Inflammatory macrophage treated with lipopolysaccharide for 1 hour (primary cell): Measurements from ENCODE around the gene SNX32.
"Not testable (repeated sequence)": the region's sequence is repeated elsewhere in the genome, so short reads cannot be mapped to it uniquely, and the experiment has no call there.

ENCODE experiments used
- DNase-seq, 2 donors: peaks; one replicate each; pipeline ENCODE4 v3.0.0-alpha.2; 2020 to 2022

Gene SNX32

GRCh38 chr11:65887723-65888162 is 54.0 kb downstream of the SNX32 start:
- DNase-seq: no peak

DNA sequence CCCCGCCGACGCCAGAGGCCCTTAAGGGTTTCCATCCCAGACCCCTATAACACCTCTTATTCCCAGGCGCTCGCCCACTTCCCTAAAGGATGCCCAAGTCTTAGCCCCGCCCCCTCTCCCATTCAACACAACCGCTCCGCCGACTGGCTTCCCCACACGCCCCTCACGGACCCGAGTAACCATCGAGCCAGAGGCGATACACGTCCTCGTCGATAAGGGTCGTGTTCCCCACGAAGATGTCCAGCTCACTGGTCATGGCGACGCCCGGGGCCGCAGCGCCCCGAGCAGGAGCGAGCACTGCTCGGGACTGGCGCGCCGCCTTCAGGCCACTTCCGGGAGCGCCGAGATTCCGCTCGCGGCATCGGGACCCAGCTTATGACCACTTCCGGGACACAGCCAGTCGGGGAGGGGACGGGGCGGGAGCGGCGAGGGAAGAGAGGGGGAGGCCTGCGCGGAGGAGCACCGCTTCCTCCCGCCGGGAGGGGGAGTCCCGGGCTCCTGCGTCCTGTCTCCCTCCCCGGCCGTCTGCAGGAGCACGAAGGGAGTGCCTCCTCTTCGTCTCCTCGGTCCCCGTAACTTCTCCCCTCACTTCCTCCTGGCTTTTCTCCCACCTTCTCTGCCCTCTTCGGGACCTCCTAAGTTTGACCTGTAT is 54.5 kb downstream of the SNX32 start, which contains the start of gene FIBP:
TSS of gene FIBP (minus strand) at position 309 of the 652 bp plus-strand sequence. CDS start at position 256, 53 bp downstream.
- peak; percentile 94 to 97 for DNase-seq

DNA sequence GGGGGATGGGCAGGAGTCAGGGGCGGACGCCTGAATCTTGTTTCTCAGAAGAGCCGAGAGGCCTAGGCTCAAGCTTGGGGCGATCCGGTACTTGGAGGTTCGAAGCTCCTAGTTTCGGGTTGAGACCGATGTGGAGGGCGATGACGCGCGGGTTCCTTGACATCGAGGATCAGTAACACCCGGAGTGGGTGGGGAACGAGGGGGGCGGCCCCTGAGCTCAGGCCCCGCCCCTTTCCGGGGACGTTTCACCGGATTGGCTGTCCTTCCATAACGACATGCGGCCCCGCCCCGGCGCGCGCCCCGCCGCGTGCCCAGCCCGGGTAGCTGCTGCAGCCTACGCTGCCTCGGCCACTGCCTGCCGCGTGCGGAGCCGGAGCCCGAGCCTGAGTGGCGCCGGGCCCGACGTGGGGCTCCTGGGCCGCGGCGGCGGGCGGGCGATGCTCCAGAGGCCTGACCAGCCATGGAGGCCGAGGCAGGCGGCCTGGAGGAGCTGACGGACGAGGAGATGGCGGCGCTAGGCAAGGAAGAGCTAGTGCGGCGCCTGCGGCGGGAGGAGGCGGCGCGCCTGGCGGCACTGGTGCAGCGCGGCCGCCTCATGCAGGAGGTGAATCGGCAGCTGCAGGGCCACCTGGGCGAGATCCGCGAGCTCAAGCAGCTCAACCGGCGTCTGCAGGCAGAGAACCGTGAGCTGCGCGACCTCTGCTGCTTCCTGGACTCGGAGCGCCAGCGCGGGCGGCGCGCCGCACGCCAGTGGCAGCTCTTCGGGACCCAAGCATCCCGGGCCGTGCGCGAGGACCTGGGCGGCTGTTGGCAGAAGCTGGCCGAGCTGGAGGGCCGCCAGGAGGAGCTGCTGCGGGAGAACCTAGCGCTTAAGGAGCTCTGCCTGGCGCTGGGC is 56.8 kb downstream of the SNX32 start, which contains the start of gene CCDC85B:
TSS of gene CCDC85B (plus strand) at position 350 of the 895 bp plus-strand sequence. CDS start at position 461, 111 bp downstream.
- peak; percentile 95 to 98 for DNase-seq

- peak in 1 of 2 donors; percentile 22 for DNase-seq
These were observed 57.7 kb downstream of the SNX32 start for GRCh38 chr11:65891219-65892136.

DNA sequence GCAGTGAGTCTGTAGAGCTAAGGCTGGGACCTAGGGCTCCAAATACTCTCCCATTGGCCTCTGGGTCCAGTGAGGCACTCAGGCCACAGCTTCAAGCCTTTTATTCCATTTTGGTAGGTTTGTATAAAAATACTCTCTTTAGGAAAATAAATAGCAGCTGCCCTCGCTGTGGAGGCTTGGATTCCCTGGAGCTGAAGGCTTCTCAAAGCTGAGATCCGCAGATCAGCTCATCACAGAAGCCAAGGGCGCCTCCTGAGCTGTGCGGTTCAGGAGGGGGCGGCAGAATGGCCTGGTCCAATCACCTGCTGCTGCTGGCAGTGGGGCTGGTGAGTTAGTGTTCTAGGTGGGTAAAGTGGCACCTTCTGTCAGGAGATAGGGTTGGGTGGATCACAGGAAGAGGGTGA is 58.4 kb downstream of the SNX32 start:
- not testable (repeated sequence) for DNase-seq

DNA sequence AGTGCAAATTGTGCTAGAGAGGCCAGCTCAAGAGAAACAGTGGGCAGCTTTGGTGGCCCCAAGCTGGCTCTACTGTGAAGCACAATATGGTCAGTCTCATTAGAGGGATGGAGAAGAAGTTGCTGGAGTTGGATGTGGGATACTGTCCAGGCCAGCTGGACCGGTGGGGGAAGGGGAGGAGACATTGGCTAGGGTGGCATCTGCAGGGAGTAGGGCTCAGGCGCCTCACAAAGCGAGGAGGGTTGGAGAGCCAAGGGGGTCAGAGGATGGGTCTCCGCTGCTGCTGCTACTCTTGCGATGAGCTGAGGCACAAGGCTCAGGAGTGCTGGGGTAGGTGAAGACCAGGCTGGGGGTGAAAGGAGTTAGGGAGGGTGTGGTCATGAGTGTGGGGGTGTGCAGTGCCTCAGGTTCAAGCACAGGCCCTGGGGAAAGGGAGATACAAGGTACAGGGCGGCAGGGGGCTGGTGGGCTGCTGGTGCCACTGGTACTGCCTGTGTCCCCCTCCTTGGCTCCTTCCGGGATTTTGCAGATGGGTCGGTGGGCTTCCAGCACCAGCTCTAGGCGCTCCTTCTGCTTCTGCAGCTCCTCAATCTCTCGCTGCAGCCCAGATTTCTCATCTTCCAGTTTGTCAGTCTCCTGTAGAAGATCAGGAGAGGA is 59.0 kb downstream of the SNX32 start:
- DNase-seq: no peak

DNA sequence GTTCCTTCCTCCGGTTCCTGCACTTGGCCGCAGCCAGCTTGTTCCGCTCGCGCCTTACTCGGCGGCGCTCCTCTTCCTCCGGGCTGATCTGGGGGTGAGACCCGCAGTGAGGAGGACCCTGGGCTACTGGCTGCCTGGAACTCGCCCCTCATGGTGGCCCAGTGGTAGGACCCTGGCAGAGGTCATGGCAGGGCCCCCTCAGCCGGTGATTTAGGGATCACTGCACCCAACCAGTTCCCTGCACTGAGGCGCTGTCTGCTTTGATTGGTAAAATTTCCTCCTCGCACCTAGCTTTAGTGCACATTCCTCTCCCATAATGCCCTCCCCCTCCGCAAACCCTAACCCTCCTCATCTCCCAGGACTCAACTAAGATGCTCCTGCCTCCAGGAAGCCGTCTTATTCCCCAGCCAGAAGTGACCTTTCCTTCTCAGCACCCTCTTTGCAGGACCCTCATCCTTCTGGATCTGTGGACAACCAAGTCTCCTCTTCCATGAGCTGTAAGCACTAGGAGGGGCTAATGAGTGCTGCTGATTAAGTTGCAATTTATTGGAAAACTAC is 60.4 kb downstream of the SNX32 start:
- DNase-seq: peak in 1 of 2 donors; percentile 45

GRCh38 chr11:65895482-65895981 is 61.8 kb downstream of the SNX32 start:
- no peak for DNase-seq

DNA sequence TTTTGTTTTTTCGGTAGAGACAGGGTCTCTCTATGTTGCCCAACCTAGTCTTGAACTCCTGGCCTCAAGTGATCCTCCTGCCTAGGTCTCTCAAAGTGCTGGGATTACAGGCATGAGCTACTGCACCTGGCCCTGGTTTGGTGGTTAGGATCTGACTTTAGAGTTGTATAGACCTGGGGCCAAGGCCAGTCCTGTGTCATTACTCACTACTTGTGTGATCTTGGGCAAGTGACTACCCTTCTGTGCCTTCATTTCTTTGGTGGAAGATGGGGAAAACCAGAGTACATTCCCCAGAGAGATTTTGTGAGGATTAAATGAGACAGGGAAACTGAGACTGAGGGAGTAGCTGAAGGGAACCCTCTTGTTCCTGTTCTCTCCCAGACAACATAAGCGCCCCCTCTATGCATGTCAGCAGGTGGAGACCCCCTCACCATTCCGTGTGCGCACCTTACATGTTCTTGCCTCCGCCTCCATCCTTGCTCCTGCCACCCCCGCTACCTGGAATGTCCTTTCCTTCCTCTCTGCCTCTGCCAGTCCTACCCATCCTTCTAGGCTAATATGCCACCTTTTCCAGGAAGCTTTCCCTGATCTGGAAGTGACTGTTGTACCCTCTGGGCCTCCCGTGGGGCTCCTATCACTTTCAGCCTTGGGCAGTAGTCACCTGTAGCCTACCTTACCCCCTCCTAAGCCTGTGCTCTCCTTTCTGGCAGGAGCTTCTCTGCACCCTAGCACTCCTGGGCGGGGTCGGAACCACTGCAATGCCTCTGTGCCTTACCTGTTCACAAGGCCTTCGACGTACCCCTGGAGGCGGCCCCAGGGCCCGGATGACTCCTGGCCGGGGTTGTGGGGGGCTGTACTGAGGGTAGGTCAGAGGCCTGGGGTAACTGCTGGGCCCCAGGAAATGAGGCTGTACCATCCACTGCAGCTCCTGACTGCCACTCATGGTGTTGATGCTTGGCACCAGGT is 62.6 kb downstream of the SNX32 start:
- no peak for DNase-seq

DNA sequence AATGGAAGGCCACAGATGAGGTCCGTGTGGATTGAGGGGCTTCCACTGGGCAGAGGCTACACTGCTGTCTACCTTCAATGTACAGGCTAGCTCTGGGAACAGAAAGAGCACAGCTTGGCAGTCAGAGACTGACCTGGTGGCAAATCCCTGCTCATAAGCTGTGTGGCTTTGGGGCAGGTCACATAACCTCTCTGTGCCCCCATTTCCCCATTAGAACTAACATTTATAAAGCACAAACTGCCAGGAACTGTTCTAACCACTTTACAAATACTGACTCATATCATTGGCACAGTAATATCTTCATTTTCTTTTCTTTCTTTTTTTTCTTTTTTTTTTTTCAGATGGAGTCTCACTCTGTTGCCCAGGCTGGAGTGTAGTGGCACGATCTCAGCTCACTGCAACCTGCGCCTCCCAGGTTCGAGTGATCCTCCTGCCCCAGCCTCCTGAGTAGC is 63.3 kb downstream of the SNX32 start:
- no peak for DNase-seq

DNA sequence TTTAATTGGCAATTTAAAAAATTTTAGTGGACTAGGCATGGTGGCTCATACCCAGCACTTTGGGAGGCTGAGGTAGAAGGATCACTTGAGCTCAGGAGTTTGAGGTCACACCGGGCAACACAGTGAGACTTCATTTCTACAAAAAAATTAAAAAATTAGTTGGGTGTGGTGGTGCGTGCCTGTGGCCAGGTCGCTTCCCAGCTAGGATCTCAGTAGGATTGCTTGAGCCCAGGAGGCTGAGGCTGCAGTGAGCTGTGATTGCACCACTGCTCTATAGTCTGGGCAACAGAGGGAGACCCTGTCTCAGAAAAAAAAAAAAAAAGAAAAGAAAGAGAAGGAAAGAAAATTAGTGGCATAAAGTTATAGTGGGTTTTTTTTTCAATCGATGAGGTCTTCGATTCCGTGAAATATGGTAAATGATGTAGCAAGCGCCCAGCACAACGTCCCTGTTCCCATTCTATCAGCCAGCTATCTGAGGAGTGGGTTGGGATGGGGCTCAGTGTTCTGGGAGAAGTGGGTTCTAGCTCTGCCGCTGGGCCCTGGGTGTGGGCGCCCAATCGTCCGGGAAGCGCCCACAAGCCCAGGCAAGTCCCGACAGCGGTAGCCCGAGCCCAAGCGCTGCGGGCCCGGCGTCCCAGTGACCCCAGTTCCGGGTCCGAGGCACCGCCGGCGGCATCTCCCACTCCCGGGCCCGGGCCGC is 65.0 kb downstream of the SNX32 start:
- no peak for DNase-seq

DNA sequence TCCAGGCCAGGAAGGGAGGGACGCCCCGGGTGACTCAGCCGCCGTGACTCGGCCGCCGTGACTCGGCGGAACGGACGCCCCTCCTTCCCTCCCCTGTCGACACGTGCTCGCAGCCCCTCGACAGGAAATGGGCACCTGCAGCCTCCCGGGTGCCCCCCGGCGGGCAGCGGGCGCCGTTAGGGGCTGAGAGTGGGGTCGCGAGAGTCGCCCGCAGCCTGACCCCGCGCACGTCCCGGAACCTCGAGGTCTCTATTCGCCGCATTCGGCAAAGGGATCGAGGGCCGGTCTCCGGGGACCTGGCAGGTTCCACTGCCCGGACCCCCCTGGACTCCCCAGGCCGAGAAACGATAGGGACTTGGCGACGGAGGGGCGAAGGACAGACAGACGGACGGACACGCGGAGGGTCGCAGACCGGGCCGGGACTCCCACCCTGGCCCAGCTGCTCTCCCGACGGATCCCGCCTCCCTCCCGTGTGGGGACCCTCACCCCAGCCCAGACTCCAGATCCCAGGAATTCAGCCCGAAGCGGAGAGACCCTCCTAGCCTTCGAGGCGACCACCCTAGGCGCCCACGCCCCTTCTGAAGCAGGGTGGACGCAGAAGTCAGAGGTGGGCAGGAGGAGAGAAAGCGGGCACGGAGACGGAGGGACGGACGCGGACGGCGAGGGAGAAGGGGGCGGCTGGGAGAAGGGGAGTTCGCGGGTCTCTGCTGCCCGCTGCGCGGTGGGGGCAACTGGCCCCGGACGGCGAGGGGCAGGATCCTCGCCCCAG is 65.8 kb downstream of the SNX32 start:
- peak; percentile 65 to 80 for DNase-seq

DNA sequence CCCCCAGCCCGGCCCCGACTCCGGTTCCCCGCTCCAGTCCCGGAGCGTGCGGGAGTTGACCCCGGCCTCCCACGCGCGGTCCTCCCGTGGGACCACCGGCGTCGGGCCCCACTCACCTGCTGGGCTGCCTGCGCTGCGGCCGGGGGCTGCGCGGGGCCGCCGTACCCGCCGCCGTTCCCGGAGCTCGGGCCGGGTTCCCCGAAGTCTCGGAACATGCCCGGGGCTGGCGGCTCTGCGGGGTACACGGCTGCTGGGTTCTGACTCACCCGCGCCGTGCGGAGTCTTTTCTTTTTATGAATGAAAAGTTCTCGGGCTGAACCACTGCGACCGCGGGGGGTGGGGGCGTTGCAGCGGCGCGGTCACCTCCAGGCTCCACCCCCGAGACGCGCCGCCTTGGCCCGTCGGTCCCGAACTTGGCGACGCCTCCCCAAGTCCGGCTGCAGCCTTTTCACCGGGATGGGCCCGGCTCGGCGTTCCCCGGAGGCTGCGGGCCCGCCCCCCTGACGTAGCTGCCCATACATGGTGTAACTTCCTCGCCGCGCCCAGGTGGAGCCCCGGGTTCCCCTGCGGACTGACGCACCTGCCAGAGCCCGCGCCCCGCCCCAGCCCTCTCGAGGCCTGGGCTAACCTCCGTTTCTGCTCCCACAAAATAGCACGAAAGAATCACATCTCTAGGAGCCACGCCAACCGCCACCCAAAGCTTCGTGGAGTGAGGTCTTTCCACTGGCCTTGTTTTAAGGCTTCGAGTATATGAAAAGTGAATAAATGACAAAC is 66.5 kb downstream of the SNX32 start, which contains the start of gene FOSL1:
TSS of gene FOSL1 (minus strand) at position 264 of the 774 bp plus-strand sequence. CDS start at position 215, 49 bp downstream.
- peak; percentile 89 to 95 for DNase-seq

GRCh38 chr11:65900899-65901180 is 67.1 kb downstream of the SNX32 start:
- DNase-seq: no peak

- no peak for DNase-seq
These were observed 69.3 kb downstream of the SNX32 start for GRCh38 chr11:65903068-65903481.
